Epithelial cell of esophagus (primary cell): Measurements from ENCODE around the gene PLEKHA7.

ENCODE experiments used
- DNase-seq: peaks from one replicate; pipeline ENCODE4 v3.0.0; 2010; ENCODE audit warnings: low read depth
- H3K4me3 ChIP-seq: 2 replicates; pipeline ENCODE4 v1.5.1; 2011; ENCODE audit warnings: mild to moderate bottlenecking, low read length, control low read depth
- TF ChIP-seq, protein P1 (sequence below): IDR thresholded peaks from 2 replicates; pipeline ENCODE4 v1.5.1; 2011; ENCODE audit warnings: low read depth, mild to moderate bottlenecking, low read length, control low read depth, inconsistent platforms; ENCODE audit not compliant: insufficient read depth; ENCODE audit errors: missing control alignments

Gene PLEKHA7

DNA sequence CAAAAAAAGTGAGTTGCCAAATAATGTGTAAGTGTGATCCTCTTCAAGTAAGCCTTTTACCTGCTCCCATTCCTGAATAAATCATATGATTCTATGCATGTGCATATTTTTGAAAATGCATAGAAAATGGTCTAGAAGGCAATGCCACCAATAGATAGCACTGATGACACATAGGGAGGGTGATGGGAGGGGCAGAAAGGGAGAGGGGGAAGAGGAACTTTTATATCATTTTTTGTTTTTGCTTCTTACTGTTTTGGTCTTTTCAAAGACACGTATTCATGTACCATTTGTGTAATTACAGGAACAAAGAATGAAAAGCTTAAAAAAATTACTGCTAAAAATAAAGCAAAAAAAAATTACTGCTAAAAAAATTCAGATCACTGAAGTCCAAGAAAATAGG lies 215.0 kb downstream of the PLEKHA7 start:
- H3K4me3 ChIP-seq: no peak overlapping the region
- DNase-seq: no peak
- TF ChIP-seq, protein P1, sequence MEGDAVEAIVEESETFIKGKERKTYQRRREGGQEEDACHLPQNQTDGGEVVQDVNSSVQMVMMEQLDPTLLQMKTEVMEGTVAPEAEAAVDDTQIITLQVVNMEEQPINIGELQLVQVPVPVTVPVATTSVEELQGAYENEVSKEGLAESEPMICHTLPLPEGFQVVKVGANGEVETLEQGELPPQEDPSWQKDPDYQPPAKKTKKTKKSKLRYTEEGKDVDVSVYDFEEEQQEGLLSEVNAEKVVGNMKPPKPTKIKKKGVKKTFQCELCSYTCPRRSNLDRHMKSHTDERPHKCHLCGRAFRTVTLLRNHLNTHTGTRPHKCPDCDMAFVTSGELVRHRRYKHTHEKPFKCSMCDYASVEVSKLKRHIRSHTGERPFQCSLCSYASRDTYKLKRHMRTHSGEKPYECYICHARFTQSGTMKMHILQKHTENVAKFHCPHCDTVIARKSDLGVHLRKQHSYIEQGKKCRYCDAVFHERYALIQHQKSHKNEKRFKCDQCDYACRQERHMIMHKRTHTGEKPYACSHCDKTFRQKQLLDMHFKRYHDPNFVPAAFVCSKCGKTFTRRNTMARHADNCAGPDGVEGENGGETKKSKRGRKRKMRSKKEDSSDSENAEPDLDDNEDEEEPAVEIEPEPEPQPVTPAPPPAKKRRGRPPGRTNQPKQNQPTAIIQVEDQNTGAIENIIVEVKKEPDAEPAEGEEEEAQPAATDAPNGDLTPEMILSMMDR: no peak

DNA sequence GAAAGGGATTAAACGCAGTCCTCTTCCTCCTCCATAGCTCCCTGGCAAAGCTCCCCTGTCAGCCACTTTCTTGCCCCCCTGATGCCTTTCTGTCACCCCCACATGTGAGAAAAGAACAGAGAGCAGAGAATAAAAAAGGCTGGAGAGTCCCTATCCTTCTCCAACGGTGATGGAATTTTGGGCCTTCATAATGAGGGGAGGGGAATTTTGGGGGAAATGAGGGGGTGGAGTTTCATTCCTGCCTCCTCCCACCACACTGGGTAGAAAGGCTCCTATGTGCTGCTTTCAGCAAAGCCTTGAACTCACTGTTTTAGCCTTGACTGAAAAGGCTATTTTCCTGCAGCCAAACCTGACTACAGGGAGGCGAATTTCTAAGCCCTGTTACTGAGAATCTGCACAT lies 216.4 kb downstream of the PLEKHA7 start:
- TF ChIP-seq, protein P1: no peak
- DNase-seq: no peak

DNA sequence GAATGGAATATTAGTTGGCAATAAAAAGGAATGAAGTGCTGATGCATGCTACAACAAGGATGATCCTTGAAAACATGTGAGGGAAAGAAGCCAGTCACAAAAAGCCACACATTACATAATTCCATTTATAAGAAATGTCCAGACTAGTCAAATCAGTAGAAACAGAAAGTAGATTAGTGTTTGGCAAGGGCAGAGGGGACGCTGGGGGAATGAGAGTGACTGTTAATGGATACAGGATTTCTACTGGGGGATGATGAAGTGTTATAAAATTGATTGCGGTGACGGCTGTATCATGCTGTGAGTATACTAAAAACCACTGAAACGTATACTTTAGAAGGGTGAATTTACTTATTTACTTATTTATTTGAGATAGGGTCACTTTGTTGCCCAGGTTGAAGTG lies 217.9 kb downstream of the PLEKHA7 start:
- no peak overlapping the region for H3K4me3 ChIP-seq
- TF ChIP-seq, protein P1: no peak
- DNase-seq: no peak

More for the DNA sequence above, 216.4 kb downstream of the PLEKHA7 start:
- no peak overlapping the region for H3K4me3 ChIP-seq

DNA sequence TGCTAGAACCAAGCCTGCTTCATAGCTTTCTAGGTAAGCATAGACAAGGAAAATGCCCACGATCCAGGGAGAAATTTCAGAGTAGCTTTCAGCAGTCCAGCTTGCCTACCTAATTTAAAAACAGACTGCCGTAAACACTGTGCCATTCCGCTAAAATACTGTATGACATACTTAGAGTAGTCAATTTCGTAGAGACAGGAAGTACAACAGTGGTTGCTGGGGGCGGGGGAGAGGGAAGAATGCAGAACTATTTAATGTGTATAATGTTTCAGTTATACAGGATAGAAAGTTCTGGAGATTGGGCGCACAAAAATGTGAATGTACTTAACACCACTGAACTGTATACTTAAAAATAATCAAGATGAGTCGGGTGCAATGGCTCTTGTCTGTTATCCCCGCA lies 219.1 kb downstream of the PLEKHA7 start:
- DNase-seq: no peak
- no peak overlapping the region for H3K4me3 ChIP-seq
- TF ChIP-seq, protein P1: no peak

DNA sequence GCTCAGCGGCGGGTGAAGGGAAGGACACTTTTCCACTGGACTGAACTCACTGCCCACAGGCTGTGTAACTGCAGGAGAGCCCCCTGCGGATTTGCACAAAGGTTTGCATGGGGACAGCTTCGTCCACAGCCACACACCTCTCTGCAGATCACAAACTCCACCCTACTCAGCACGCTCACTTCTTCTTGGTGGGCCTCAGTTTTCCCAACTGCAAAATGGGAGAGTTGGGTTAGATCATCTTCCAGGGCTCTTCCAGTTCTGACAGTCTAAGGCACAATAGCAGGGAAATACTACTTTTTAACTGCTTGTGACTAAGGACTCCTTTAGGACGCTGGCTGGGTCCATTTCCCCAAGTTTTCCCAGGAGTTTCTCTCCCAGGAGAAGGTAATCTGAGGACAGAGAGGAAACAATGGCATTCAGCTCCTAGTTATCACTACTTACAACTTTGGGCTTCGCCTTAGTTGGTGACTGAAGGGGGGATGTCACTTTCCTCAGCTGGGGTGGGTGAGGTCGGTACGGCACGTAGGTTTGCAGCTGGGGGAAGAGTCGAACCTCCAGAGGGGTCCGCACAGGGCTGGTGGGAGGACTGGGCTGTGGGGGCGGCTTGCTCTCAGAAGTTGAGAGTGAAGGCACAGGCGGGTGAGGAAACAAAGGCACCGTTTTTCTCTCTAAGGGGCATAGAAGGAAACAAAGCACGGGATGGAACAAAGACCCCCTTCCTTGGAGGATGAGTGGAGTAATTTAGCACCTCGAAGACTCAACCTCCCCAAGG lies 220.0 kb downstream of the PLEKHA7 start:
- no peak overlapping the region for H3K4me3 ChIP-seq
- TF ChIP-seq, protein P1: no peak
- no peak for DNase-seq

DNA sequence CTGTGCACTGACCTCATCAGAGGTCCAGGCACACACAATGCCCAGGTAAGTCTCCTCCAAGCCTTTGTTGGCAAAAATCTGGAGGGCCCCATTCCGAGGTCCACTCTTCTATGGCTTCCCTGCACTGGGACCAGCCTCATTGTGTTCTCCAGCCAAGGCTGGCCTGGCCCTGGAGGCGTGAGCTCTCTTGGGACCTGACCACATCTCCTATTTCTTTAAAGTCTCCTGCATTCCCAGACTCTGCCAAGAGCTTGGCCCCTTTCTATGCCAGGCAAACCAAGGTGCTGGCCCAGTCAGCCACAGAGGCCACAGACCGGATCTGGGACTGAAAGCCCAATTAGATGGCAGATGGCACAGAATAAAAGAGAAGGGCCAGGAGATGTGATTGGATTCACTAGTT lies 220.7 kb downstream of the PLEKHA7 start:
- no peak for DNase-seq
- H3K4me3 ChIP-seq: no peak overlapping the region
- TF ChIP-seq, protein P1: no peak

DNA sequence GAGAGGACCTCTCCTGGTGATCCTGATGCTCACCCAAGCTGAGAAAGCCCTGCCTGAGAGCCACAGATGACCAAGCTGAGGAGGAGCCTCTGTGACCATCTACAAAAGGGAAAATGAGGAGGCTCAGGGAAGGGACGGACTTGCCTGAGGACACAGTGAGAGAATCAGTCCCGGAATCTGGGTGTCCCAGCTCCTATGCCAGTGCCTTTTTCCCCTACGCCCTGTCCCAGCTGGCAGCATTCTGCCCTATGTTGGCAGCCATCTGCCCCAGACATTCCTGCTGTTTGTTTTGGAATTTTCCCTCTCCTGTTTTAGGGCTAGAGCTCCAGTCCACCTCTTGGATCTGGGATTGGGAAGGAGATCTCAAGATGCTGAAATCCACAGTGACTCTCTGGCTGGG lies 221.2 kb downstream of the PLEKHA7 start:
- TF ChIP-seq, protein P1: no peak
- no peak for DNase-seq
- no peak overlapping the region for H3K4me3 ChIP-seq
